ENCODE measurements around the gene PRKCA.
A peak's percentile ranks its signal among the peaks of the same experiment; 100 is the strongest.

GRCh38 chr17:66855204-66855603, 552.8 kb downstream of the PRKCA start:
- TF ChIP-seq, protein P1, sequence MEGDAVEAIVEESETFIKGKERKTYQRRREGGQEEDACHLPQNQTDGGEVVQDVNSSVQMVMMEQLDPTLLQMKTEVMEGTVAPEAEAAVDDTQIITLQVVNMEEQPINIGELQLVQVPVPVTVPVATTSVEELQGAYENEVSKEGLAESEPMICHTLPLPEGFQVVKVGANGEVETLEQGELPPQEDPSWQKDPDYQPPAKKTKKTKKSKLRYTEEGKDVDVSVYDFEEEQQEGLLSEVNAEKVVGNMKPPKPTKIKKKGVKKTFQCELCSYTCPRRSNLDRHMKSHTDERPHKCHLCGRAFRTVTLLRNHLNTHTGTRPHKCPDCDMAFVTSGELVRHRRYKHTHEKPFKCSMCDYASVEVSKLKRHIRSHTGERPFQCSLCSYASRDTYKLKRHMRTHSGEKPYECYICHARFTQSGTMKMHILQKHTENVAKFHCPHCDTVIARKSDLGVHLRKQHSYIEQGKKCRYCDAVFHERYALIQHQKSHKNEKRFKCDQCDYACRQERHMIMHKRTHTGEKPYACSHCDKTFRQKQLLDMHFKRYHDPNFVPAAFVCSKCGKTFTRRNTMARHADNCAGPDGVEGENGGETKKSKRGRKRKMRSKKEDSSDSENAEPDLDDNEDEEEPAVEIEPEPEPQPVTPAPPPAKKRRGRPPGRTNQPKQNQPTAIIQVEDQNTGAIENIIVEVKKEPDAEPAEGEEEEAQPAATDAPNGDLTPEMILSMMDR (conservative IDR thresholded peaks at IDR 0.05; ENCODE audit: low read depth in 2 of 2) = peak; percentile 76 to 90
- TF ChIP-seq POLR2AphosphoS5 (IDR thresholded peaks at IDR 0.05; ENCODE audit: low read depth) = no peak
- TF ChIP-seq EZH2 (IDR thresholded peaks at IDR 0.05; ENCODE audit: low read depth, unreplicated experiment) = no peak
- TF ChIP-seq EZH2phosphoT487 (IDR thresholded peaks at IDR 0.05; ENCODE audit: unreplicated experiment) = no peak
- TF ChIP-seq CREB1 (CRISPR knock-in tag; IDR thresholded peaks at IDR 0.05; ENCODE audit: low read depth) = no peak
- TF ChIP-seq, protein P2, sequence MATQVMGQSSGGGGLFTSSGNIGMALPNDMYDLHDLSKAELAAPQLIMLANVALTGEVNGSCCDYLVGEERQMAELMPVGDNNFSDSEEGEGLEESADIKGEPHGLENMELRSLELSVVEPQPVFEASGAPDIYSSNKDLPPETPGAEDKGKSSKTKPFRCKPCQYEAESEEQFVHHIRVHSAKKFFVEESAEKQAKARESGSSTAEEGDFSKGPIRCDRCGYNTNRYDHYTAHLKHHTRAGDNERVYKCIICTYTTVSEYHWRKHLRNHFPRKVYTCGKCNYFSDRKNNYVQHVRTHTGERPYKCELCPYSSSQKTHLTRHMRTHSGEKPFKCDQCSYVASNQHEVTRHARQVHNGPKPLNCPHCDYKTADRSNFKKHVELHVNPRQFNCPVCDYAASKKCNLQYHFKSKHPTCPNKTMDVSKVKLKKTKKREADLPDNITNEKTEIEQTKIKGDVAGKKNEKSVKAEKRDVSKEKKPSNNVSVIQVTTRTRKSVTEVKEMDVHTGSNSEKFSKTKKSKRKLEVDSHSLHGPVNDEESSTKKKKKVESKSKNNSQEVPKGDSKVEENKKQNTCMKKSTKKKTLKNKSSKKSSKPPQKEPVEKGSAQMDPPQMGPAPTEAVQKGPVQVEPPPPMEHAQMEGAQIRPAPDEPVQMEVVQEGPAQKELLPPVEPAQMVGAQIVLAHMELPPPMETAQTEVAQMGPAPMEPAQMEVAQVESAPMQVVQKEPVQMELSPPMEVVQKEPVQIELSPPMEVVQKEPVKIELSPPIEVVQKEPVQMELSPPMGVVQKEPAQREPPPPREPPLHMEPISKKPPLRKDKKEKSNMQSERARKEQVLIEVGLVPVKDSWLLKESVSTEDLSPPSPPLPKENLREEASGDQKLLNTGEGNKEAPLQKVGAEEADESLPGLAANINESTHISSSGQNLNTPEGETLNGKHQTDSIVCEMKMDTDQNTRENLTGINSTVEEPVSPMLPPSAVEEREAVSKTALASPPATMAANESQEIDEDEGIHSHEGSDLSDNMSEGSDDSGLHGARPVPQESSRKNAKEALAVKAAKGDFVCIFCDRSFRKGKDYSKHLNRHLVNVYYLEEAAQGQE (IDR thresholded peaks at IDR 0.05; ENCODE audit: unreplicated experiment) = no peak
- TF ChIP-seq NANOG (IDR thresholded peaks at IDR 0.05; ENCODE audit: borderline replicate concordance) = no peak
- TF ChIP-seq ZNF462 (CRISPR knock-in tag; IDR thresholded peaks at IDR 0.05) = no peak
- TF ChIP-seq JUNB (IDR thresholded peaks at IDR 0.05; ENCODE audit: unreplicated experiment) = no peak
- no peak for TF ChIP-seq STAT1 (IDR thresholded peaks at IDR 0.05; ENCODE audit: unreplicated experiment)
- TF ChIP-seq ZNF114 (CRISPR knock-in tag; IDR thresholded peaks at IDR 0.05) = no peak
